ENCODE data around the gene CTIF.

Gene CTIF

DNA sequence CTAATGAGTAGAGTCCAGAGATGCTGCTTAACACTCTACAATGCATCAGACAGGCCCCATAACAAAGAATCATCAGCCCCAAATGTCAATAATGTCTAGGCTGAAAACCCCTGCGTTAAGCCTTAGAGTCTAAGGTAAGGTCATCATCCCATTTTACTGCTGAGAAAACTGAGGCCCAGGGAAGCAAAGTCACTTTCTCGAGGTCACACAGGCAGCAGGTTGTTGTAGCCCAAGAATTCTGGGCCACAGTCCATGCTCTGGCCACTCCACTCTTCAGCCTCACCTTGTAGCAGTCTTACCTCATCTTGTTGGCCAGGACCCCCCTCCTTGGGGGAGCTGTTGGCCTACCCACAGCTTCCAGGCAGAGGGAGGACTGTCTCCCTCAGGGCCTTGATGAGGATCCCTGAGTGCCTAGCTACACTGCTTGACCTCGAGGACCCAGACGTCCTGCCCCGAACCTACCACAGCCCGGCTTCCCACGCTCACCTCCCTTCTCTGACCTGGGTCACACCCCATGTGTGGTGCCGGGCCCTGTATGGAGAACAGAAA lies 357.6 kb downstream of the CTIF start:
- no peak for DNase-seq

DNA sequence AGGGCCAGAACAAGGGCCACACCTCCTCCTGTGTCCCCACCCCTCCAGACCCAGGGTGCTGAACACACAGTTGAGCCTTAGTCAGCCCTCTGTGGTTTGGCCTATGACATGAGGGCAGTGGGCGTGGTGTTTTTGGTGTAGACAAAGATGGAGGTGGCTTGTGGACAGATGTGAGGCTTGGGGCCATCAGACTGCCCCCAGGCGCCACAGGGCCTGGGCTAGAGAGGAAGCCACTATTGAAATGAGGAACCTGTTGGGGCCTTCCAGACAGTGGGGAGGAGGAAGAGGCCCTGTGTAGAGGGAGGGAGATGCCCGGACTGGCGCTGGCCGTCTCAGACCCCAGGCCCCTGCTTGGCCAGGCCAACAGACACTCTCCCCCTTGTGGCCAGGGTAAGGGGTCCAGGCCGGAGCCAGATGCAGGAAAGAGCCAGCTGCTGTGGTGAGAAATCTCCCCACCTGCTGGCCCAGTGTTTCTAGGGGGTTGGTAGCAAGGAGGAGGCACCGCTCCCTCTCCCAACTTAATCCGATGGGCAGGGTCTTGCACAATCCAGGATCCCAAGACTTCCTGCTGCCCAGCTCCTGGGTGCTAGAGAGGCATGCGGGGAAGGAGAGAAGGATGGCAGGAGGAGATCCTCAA lies 358.2 kb downstream of the CTIF start:
- DNase-seq, result peak; percentile 96

GRCh38 chr18:48897531-48897930 lies 358.7 kb downstream of the CTIF start:
- DNase-seq, result no peak

GRCh38 chr18:48898521-48898920 lies 359.7 kb downstream of the CTIF start:
- DNase-seq, result no peak

GRCh38 chr18:48899558-48900174 lies 360.8 kb downstream of the CTIF start:
- no peak for DNase-seq

DNA sequence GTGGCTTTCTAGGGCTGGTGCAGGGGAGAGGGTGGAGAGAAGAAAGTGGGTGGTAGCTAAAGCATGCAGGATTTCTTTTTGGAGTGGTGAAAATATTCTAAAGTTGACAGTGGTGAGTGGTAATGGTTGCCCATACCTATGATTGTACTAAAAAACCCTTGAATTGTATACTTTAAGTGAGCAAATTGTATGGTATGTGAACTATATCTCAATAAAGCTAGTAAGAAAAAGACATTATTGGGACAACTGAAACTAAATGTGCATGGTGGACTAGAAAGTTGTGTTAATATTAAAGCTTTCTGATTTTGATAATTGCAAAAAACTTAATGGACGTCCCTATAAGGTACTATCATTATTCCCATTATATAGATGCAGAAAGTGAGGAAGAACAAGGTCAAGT lies 361.6 kb downstream of the CTIF start:
- no peak for DNase-seq

DNA sequence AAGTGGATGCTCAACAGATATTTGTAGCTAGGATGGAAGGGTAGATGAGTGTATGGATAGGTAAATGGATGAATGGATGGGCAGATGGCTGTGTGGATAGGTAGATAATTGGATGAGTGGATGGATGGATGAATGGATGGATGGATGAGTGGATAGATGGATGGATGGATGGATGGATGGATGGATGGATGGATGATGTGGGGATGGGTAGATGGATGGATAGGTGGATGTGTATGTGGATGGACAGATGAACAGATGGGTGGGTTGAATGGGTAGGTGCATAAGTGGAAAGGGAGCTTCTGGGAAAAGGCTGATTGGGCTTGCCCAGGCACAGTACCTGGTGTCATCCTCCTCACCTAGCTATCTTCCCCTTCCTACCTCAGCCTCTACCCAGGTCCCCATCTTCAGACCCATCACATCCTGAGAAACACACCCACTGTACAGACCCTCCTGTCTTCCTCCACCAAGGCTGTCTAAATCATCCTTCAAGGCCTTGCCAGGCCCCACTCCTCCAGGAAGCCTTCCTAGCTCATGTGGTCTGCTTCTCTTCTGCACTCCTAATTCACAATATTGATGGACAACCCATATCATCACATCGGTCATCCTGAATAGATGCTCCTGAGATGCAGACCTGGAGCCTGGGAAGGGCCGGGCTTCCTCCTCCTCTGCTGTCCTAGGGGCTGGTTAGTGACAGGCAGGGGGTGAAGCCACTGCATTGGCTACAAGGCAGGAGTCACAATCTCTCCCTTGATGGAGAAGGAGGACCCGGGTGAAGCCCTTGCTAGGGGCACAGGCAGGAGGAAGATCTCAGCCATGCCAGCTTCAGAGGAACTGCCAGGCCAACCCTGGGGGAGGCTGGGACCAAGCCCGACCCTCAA lies 362.6 kb downstream of the CTIF start:
- DNase-seq, result no peak

GRCh38 chr18:48902023-48902855 lies 363.4 kb downstream of the CTIF start:
- peak; percentile 41 for DNase-seq

GRCh38 chr18:48902856-48903601 lies 364.2 kb downstream of the CTIF start:
- DNase-seq, result no peak

DNA sequence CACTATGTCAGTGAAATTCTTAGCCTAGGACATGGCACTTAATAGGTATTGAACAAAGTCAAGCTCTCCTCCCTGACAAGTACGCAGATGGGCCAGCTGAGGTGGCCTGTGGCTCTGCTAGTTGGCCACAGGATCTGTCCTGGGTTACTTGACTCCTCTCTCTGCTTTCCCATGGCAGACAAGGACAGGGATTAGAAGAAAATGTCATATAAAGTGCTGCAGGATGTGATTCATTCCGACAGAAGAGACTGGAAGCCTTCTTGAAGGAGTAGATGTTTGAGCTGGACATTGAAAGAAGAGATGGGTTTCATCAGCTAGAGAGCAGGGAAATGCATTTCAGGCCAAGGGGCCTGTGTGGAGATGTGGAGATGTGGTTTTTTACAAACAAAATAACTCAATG lies 365.3 kb downstream of the CTIF start:
- DNase-seq, result no peak

DNA sequence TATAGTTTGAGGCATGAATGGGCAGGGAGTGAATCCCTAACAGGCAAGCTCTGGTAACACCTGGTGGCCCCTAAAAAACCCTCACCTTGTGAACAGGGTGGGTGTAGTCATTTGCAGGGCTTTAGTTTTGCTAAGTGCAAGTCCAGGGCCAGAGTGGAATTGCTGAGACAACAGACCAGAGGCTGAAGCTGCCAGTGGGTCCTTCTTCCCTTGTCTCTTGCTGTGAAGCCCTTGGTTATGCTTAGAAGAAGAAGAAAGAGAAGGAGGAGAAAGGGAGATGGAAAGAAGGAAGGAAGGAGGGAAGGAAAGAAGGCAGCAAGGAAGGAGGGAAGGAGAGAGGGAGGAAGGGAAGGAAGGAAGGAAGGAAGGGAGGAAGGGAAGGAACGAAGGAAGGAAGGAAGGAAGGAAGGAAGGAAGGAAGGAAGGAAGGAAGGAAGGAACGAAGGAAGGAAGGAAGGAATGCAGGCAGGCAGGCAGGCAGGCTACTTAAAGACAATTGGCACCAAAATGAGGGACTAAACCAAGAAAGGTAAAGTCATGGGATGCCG lies 366.1 kb downstream of the CTIF start:
- DNase-seq, result no peak

GRCh38 chr18:48905513-48905912 lies 366.7 kb downstream of the CTIF start:
- no peak for DNase-seq

- no peak for DNase-seq
Measured at GRCh38 chr18:48908916-48909315, 370.1 kb downstream of the CTIF start.

GRCh38 chr18:48909721-48910120 lies 370.9 kb downstream of the CTIF start:
- DNase-seq, result no peak

- no peak for DNase-seq
Measured at GRCh38 chr18:48910972-48911545, 372.2 kb downstream of the CTIF start.
